G401 (cell line): ENCODE data around the gene PACRG. TPM values are rescaled to one million over a fixed set of nuclear protein-coding genes. Genes with fewer than 3 reads are reported as not detected.
"Not testable (repeated sequence)": the region's sequence is repeated elsewhere in the genome, so short reads cannot be mapped to it uniquely, and the experiment has no call there.

ENCODE experiments used
- DNase-seq: peaks from one replicate; pipeline ENCODE4 v3.0.0-alpha.2; 2015; ENCODE audit warnings: low spot score
- in situ Hi-C: cut with HindIII; loops from 2 replicates; pipeline ENCODE4 v1.10.0; 2016; ENCODE audit warnings: low sequenced_read_pairs, mixed read lengths
- total RNA-seq: library from RNA; depleted of rRNA; stranded (reverse); fragments of >200 nt; shearing (Covaris generic); gene quantifications from 2 replicates; pipeline ENCODE4 v1.2.3, GENCODE V29; 2014

PACRG gene
- total RNA-seq, 1 experiment from 2014 or later: not detected

DNA sequence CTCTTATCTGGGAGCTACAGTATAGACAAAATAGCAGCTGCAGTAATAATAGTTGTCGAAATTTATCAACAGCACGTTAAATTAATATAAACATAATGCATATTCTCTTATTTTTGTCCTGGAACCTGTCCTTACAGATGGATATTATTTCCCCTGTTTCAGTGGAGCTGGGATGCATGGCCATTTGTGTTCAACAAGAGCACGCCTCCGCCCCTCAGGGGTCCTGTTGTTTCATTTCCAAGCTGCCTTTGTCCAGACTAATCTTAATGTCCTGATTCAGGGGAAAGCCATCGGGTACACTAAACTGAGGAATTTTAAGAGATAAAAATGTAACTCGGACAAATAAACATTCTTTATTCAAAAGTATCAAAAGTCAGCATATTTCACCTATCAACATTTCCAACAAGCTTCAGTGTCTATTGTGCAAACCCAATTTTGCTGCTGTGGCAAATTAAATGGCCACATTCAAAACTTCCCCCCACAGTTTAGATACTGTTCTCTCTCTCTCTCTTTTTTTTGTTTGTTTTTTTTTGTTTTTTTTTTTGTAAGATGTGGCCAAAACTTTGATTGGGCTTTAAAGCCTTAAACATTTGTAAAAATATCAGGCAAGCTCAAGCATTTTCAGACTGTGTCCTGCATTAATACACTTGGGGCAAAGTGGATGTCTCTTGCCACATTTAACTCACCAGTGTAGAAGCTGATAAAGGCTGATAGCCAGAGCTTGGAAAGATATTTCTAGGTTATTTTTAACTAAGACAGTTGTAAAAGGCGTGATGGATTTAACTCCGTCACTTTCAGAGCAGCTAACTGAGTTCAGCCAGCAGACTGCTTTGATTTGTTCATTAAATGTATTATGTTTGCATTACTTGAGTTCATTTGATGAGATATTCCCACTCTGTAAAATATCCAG is 574.2 kb downstream of the PACRG start:
- DNase-seq: no peak
- in situ Hi-C loops: no loop called here

DNA sequence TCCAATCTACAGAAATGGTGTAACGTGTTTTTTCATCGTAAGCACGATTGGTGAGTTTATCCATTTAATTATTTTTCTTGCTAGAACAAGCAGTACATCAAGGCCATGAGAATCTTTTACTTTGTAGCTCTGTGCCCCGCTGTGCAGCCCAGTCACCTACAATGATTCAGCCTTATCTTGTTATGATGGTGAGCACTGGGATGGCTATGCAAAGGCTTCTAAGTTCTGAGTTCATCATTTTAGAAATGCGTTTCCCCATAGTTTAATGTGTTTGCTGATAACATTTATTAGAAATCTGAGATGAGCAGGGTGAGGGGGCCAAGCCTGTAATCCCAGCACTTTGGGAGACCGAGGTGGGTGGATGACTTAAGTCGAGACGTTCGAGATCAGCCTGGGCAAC is 575.0 kb downstream of the PACRG start:
- in situ Hi-C loops: no loop called here
- no peak for DNase-seq

DNA sequence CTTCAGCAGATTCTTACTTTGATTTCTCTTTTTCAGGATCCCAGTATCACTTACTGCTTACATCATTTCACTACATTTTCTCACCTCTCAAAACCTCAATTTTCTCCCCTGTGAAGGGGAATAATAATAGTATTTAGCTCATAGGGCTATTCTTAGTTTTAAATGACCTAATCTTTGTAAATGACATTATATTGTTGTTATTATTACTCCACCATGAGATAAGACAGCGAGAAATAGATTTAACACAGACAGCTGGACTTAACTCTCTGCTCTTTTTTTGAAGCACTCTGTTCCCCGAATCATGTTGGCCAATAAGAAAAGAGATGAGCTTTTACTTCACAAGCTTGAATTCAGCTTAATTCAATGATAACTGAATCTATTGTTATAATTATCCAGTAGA is 578.2 kb downstream of the PACRG start:
- in situ Hi-C loops: no loop called here
- DNase-seq: no peak

DNA sequence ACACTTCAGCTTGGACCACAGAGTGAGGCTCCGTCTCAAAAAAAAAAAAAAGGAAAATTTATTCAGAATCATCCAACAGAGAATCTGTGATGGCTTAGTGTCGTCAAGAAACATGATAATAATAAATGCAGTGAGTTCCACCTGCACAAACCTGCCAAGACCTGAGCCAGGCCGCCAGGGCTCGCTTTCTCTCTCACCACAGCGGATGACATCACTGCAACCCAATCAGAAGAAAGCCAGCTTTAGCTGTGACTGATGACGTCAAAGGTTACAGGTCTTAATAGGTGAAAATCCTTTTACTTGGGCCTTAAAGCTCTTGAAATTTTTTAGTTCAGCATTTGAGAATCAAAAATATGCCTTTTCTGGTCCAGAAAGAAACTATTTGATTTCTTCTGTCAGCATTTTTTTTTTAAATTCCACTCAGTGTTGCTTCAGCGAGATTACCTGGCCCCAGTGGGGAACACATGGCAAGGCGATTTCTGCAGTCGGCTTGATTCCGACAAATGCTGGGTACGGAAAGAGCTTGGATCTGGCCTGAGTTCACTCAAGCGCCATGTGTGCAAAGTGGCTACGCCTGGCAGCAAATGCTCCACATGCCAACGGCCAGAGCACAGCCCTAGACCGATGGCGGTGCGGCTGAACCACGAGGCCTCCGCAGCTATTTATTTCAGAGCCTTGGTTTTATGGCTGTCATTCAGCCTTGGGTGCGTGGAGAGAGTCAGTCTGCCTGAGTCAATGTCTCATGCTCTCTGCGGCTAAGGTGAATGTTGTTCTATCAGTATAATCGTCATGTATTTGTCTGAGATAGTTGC is 581.1 kb downstream of the PACRG start:
- in situ Hi-C loops: no loop called here
- DNase-seq: no peak

DNA sequence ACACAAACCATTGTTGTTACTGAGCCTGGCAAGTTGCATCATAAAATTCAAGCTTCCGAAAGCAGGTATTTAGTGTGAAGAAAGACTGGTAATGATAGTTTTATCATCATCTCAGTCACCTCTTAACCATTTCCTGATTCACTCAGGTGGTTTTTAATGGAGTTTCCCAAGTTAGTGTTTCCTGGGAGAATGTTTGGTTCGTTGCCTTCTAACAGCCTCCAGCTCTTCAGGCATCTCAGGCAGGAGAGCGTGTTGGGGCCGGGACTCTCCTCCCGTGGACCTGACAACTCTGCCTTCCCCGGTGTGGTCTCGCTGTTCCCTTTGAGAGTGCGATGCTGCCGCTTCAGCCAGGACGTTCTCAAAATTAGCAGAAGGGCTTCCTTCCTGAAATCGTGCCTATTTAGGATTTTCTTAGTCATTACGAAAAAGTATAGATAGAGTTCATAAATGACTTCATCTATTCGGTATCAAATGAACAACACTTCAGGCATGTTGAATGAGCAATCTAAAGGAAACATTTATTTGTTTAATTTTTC is 581.8 kb downstream of the PACRG start:
- in situ Hi-C loops: no loop called here
- DNase-seq: no peak

DNA sequence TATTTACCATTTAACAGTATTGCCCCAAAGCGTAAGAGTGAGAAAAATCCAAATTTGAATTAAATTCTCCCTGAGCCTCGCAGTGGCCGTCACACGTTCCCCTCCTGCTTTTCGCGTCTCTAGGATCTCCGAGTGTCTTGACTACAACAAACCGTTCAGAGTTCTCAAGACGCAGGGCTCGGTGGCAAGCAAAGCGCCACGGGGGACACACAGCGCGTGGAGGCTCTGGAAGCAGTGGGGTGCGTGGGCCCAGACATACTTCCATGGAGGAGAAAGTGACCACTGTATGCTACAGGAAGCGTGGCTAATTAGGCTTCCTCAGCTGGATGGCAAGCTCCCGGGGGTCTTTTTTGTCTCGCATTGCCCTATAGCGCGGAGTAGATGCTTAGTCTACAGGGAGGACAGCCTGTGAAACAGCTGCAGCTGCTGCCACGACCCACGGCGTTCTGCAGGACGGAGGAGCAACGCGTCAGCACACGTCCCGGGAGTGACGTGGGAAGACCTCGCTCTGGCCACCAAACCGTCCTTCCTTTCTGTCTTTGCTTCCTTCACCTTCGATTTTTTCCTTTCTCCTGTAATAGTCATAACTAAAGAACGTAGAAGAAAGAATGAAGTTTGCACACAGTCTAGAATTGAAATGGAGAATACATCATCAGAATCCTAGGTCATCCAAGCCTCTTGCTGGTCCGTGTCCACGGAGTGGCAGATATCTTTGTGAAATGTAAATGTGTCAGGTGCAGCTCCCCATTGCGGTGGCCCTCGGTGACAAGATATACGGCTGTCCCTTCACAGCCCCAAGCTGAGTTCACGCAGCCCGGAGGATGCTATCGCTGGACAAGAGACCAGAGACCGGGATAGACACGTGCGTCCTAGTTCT is 582.6 kb downstream of the PACRG start:
- in situ Hi-C loops: no loop called here
- DNase-seq: no peak

DNA sequence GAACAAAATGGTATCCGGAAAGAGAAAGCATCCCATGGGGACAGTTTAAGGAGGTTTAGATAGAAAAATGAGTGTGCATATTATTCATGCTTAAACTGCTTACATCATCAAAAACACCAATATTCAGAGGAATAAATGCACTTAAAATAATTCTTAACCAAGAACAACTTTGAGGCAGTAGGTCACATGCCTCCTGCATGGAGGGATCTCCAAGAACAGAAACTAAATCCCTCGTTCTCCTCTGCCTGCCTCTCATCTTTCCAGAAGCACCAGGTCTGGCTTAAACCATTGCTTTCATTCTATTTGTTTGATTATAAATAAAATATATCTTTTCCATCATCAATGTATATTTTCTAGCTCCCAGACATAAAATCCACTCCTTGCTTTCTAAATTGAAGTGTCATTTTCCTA is 583.2 kb downstream of the PACRG start:
- no peak for DNase-seq
- in situ Hi-C loops: no loop called here

DNA sequence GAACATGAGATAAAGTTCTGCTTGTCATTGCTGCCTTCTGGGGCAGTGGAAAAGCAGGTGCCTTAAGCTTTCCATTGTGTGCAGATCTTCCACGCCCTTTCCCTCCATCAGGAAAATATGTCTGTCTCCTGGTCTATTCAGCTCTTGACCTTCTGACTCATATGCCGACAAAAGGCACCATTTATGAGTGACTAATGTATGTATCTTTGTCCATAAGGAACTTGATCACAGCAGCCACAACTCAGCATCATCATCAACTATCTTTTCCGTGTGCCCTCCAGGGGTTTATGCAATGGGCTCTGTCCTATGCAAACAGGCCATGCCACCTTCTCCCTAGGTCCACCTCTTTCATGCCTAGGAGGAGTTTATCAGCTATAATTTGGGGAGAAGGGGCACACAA is 584.1 kb downstream of the PACRG start:
- in situ Hi-C loops: no loop called here
- no peak for DNase-seq

DNA sequence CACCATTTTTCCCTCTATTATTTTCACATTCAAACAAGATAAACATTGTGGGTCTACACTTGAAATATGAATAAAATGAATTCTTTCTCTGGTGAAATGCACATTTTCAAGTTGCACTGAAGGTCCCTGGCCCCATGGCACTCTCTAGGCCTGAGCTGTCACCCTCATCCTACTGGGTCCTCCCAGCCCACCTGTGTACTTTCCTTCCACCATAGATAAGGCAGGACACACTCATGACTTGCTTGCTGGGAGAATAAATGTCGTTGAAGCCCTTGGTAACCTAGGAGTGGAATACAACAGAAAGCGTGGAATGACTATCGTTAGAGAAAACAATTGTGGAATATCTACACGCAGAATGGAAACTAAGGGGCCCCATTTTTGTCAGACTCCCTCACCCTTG is 585.8 kb downstream of the PACRG start:
- in situ Hi-C loops: no loop called here

DNA sequence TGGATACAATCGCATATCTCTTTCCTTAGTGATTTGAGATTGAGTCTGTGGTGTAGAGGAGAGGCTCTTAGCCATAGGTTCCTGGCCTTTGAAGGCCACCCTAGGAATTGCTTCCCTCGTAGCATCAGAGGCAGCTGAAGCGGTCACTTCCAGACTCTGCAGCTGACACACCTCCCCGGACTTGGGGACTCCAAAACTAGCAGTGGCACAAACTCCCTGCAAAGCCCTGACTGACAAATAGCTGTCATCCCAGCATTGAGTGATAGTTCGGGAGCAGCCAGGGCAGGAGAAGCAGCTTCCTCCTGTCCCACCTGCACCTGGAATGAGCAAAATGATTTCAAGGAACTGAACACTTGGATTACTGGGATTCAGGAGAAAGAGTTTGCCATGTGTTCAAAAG is 586.2 kb downstream of the PACRG start:
- in situ Hi-C loops: no loop called here
- DNase-seq: no peak

More for the DNA sequence above, 585.8 kb downstream of the PACRG start:
- no peak for DNase-seq

DNA sequence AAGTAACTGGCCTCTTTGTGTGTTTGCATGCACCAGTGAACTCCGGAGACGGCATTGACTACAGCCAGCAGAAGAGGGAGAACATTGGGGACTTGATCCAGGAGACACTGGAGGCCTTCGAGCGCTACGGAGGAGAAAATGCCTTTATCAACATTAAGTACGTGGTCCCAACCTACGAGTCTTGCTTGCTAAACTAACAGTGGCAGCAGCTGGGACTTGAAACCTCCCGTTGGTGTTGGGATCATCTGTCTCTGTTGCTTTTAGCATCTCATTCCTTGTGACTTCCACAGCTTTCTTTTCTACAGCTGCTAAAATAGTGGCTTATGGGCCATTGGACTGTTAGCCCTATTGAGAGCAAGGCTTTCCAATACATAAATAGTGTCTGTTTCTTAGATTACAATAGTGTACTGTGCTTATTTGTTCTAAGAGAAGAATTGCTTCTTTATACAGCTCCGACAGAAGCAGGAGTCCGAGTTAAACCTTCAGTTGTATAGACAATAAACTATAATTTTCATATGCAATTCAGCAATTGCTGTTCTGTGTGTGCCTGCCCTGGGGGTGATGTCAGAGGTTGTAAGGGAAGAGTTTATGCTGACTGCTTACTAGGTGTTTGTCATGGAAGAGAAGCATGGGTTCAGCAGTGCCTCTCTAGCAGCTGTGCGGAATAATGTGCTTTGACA is 587.2 kb downstream of the PACRG start:
- in situ Hi-C loops: no loop called here
- DNase-seq: no peak

DNA sequence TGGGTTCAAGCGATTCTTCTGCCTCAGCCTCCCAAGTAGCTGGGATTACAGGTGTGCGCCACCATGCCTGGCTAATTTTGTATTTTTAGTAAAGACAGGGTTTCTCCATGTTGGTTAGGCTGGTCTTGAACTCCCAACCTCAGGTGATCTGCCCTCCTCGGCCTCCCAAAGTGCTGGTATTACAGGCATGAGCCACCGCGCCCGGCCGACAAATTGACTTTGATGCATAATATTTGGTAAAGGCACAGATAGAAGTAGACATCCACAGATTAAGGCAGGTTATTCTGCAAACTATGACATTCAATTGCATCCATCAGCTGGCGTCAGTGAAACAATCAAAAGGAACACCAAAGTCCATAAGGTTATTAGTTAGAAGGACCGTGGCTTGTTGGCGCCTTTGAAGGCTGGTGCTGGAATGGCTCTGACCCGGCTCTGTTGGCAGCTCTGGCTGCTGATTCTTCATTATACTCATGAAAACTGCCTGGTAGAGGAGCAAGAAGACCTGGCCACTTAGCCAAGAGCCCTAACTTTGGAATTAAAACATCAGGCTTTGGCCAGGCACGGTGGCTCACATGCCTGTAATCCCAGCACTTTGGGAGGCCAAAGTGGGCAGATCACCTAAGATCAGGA is 589.2 kb downstream of the PACRG start:
- DNase-seq, in situ Hi-C loops: not testable (repeated sequence)

DNA sequence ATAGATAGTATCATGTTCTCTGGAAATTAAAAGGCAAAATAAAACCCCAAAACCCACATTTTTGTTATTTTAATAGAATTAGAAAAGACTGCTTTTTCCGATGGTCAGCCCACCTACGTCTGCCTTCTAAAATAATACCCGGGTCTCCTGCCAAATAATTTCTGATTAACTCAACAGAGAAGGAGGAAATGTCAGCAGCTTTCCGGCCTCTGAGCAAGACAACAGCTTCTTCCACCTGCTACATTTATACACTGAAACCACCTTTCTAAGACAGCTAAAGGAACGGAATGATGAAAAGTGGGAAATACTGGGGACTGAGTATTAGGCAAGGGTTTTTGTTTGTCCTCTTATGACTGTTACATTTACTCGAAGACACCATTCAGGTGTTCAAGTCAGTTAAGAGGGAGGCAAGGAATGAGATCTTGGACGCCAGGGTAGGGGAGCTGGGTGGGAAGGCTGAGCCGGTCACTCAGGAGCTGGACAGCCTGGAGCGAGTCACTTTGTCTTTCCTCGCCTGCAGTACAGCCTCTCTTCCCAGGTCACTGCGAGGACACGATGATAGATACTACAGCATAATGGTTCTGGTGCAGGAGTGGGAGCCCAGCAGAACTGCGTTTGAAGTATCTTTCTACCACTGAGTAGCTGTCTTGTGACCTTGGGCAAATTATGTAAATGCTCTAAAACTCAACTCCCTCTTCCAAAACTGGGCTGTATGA is 590.5 kb downstream of the PACRG start:
- in situ Hi-C loops: no loop called here
- DNase-seq: no peak

DNA sequence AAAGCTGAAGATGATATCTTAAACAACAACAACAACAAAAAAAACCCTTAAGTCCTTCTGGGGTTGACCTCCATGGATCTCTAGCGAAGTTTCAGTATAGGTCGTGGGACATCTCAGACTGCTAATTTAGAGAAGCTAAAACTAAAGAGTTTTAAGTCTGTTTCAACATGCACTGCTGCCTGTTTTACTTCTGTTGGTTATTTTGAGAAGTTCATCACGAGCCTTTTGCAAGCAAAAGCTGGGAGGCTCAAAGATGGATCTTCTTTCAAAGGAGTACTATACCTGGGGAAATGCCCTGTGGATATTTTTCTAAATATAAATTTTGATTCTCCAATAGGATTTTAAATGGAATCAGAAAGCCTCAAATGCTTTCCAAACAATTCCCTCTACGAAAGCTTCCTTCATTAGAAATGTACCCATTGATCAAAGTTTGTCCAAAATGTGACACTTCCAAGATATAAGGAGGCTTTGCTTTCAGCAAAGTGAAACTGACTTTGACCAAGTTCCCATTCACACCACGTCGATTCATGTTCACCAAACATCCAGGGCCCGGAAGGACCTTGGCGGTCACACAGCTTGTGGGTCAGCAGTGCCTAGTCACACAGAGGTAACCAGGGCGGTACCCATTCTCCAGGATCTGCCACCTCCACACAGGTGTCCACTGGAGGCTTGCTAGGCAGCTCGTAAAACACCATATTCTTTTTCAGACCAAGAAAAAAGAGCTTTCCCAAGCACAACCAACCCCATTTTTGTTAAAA is 592.0 kb downstream of the PACRG start:
- in situ Hi-C loops: no loop called here
- no peak for DNase-seq

DNA sequence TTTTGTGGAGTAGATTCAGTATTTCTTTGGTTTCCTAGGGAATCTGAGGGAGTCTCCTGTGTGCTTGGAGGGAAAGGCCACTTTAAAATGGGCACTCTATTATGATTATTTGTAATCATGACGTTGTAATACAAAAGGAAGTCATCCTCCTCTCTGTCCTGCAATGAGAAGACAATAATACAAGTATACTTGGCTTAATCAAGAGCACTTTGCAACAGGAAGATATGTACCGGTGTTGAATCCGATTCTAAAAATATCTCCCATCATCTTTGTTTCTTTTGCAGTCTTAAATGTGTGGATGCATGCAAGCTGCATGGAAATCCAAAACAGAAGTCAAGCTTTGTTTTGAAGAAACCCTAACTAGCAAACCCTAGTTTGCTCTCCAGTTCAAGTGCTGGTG is 592.6 kb downstream of the PACRG start:
- in situ Hi-C loops: no loop called here
- DNase-seq: no peak

DNA sequence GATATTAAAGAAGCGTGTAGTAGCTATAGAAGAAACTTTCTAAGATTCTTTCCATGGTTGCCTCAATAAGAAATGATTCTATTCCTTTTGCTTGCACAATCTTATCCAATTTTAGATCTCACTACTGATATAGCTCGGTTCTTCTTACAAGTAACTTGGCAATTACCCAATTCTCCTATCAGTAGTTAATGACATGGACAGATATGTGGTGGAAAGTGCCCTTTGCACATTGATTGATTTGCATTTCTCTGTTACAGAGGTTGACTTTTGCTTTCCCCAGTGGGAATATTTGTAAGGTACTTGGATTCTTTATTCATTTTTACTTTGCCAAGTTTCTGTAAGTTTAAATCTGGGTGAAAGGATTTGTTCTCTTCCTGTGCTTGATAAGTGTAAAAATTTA is 593.0 kb downstream of the PACRG start:
- in situ Hi-C loops: no loop called here

DNA sequence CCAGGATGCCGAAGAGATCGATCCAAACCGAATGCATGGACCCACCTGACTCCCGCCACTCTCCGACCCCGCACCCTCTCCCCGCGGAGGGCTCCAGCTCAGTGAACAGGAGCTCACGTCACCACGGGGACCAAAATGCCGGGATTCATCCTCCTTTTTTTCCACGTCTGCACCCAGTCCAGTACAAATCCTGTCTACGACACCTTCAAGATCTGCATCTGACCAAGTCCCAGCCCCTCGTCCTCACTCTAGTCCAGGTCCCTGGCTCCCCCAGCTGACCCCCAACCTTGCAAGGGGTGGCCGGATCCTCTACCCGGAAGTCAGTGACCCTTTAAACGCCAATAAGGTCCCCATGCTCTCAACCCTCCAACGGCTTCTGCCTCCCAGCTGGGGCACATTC is 593.9 kb downstream of the PACRG start:
- no peak for DNase-seq
- in situ Hi-C loops: no loop called here

More for the DNA sequence above, 593.0 kb downstream of the PACRG start:
- DNase-seq: no peak
